NCI-H1092 treated with DMSO at 0.1 percent for 48 hours (cell line): Measurements from ENCODE around the gene FGFRL1.

ENCODE experiments used
- DNase-seq: peaks from one replicate; lab custom pipeline; 2025; lab: John Stamatoyannopoulos, UW

The FGFRL1 gene

GRCh38 chr4:1011022-1011665 lies at the start of gene FGFRL1:
TSS of gene FGFRL1 (plus strand) at chr4:1011626. CDS start at chr4:1012486, 860 bp downstream.
- DNase-seq, result no peak

GRCh38 chr4:962231-963208 lies 48.9 kb upstream of the FGFRL1 start:
- DNase-seq, result peak; percentile 46

GRCh38 chr4:963276-964225 lies 47.9 kb upstream of the FGFRL1 start:
- DNase-seq, result no peak

- no peak for DNase-seq
These were observed 46.9 kb upstream of the FGFRL1 start for GRCh38 chr4:964346-965025.

GRCh38 chr4:965048-965765 lies 46.2 kb upstream of the FGFRL1 start:
- DNase-seq, result no peak

GRCh38 chr4:965766-966134 lies 45.7 kb upstream of the FGFRL1 start:
- DNase-seq, result no peak

- no peak for DNase-seq
These were observed 44.9 kb upstream of the FGFRL1 start for GRCh38 chr4:966266-967112.

GRCh38 chr4:967113-968104 lies 44.0 kb upstream of the FGFRL1 start:
- no peak for DNase-seq

- DNase-seq, result no peak
These were observed 43.2 kb upstream of the FGFRL1 start for GRCh38 chr4:968221-968620.

GRCh38 chr4:968621-969394 lies 42.6 kb upstream of the FGFRL1 start:
- no peak for DNase-seq

- DNase-seq, result no peak
These were observed 41.2 kb upstream of the FGFRL1 start for GRCh38 chr4:970046-970745.

- DNase-seq, result no peak
These were observed 40.4 kb upstream of the FGFRL1 start for GRCh38 chr4:970854-971520.

GRCh38 chr4:971666-972500 lies 39.5 kb upstream of the FGFRL1 start:
- no peak for DNase-seq

- DNase-seq, result no peak
These were observed 38.6 kb upstream of the FGFRL1 start for GRCh38 chr4:972651-973424.
